Smooth muscle cell of trachea (primary cell): ENCODE results near the gene SLC33A1. TPM values are rescaled to one million over a fixed set of nuclear protein-coding genes. Genes with fewer than 3 reads are reported as not detected.

Source experiments
- total RNA-seq: library from RNA; depleted of rRNA; stranded (reverse); fragments of >200 nt; gene quantifications from 2 replicates; pipeline ENCODE4 v1.2.1, GENCODE V29; 2014

SLC33A1 gene
- 30.8 and 39.7 TPM in 2 replicates for total RNA-seq

GRCh38 chr3:155854141-155854940, at the start of gene SLC33A1:
Gene SLC33A1 (minus strand): TSS chr3:155854427. CDS start chr3:155853997, 430 bp downstream.

GRCh38 chr3:155870133-155870944, 16.1 kb upstream of the SLC33A1 start, which contains the start of gene GMPS:
Gene GMPS (plus strand): TSS chr3:155870650. CDS start chr3:155870871, 221 bp downstream.

DNA sequence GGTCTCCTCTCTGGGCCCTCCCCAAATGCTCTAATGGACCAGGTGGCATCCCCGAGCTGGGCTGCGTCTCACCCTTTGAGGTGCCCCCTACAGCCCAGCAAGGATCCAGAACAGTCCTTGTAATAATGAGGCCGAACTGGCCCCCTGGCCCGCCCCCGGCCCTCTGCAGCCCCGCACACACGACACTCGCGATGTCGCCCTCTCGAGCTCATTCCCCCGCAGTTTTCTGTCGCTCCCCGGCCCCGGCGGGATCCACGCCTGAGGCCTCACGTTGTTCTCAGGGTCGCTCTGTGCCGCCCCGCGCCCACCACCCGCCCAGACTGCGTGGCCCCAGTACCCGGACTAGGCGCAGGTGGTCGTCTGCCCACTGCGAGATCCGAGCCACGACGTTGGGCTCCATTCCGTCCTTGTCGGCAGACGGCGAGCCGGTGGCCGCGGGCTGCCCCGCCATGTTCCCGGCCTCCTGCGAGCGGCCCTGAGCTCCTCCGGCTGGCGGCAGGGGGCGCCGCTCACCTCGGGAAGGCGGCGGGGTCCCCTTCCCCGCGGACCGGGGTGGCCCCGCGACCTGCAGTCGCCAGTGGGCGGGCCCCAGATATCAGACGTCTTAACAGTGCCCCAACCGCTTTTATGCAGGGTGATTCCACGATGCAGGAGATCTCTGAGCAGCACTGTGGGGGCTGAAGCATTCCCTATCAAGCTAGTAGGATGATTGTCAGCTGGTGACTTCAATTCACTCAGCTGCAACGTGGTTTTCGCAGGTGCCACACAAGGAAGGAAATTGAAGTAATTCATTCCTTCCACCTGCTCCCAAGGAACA, 48.2 kb downstream of the SLC33A1 start, which contains the start of gene C3orf33:
Gene C3orf33, minus strand, starts transcription at position 477 of the 817 bp plus-strand sequence. Its CDS starts 26 bp downstream, at position 451.

Other genes starting within 250 kb of the SLC33A1 start
- under 0.01 and 0.17 TPM in 2 replicates for gene PLCH1, start 109.4 kb downstream of the SLC33A1 start, total RNA-seq
- 1.3 and 4.1 TPM in 2 replicates for gene C3orf33, start 48.1 kb downstream of the SLC33A1 start, total RNA-seq
- 31.1 and 85.4 TPM in 2 replicates for gene GMPS, start 16.2 kb upstream of the SLC33A1 start, total RNA-seq